GM12878 (cell line): ENCODE measurements around the gene CDK7.

Experiments used
- DPF2 ChIP-seq: fragments of 450-650 bp; IDR thresholded peaks from 2 replicates; pipeline ENCODE4 v1.6.1; 2017; ENCODE audit warnings: mild to moderate bottlenecking
- MEF2A ChIP-seq: IDR thresholded peaks from 2 replicates; pipeline ENCODE4 v1.6.1; 2011; ENCODE audit warnings: low read depth, mild to moderate bottlenecking, low read length, moderate library complexity; ENCODE audit not compliant: insufficient read depth
- POLR2A ChIP-seq: IDR thresholded peaks from 2 replicates; pipeline ENCODE4 v1.6.1; 2011; ENCODE audit warnings: low read depth, mild to moderate bottlenecking, low read length
- POLR2AphosphoS5 ChIP-seq: IDR thresholded peaks from 2 replicates; pipeline ENCODE4 v1.6.1; 2011; ENCODE audit warnings: mild to moderate bottlenecking, low read length, inconsistent platforms
- RAD51 ChIP-seq: fragments of 450-650 bp; IDR thresholded peaks from 2 replicates; pipeline ENCODE4 v1.6.1; 2016; ENCODE audit warnings: moderate library complexity, mild to moderate bottlenecking, inconsistent platforms

- TF ChIP-seq POLR2AphosphoS5, result no peak
- TF ChIP-seq POLR2A, result no peak
- TF ChIP-seq MEF2A, result no peak
- no peak for TF ChIP-seq DPF2
- no peak for TF ChIP-seq RAD51
Measured at GRCh38 chr5:69219939-69220338, 14.7 kb upstream of the CDK7 start.
